ENCODE data around the gene PDZD8.
"Not testable (repeated sequence)": the region's sequence is repeated elsewhere in the genome, so short reads cannot be mapped to it uniquely, and the experiment has no call there.

PDZD8 gene

DNA sequence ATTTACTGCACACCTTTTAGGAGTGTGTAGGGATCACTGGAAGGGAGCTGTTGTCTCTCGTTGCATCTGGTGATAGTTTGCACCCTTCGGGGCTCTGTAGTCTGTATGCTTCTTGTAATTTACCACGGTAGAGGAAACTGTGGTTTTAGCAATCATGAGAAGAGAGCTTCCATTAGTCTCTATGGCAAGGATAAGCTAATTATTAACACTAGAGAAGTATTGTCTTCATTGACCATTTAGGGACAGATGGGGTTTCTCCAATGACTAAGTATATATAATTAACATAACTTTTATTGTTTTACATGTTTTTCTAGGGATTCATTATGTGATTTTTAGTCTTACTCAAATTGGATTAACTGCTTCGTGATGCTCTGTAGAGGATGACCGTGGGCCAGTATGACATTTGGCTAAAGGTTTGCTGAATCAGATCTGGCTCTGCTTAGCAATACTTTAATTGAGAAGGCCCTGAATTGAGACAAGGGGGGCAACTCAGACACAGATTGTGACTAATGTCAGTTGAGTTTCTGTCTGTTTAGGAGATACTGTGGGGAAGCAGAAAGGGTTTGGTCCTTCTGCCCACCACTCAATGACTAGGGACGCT lies 125.6 kb downstream of the PDZD8 start:
- no peak for DNase-seq

DNA sequence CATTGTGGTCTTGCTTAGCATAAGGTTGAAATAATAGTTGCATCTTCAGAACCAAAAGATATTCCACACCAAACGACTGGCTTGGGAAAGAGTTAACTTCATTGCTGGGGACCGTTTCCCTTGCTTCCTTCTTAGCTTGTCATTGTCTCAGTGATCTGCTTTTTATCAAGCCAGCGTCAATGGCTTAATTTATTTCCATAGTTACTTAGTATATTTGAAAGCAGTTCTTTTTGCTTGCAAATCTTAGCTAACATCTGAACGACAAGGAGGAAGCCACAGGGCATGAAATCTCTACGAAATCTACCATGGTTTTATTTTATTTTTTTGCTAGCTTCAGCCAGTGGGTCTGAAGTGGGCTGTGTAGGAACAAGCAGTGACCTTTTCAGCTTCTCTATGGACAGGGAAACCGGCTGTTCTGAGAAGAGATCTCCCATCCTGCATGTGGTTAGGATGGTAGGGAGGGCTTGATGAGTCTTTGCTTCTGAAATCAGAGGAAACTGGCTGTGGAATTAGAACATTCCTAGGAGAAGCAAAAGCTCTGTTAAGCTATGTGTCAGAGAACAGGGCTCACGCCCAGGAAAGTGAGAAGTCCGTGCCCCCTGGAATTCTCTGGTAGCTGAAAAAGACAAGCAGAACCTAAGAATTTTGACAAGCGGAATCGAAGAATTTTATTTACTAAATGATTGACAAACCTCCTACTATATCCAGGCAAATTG lies 126.3 kb downstream of the PDZD8 start:
- DNase-seq: no peak

DNA sequence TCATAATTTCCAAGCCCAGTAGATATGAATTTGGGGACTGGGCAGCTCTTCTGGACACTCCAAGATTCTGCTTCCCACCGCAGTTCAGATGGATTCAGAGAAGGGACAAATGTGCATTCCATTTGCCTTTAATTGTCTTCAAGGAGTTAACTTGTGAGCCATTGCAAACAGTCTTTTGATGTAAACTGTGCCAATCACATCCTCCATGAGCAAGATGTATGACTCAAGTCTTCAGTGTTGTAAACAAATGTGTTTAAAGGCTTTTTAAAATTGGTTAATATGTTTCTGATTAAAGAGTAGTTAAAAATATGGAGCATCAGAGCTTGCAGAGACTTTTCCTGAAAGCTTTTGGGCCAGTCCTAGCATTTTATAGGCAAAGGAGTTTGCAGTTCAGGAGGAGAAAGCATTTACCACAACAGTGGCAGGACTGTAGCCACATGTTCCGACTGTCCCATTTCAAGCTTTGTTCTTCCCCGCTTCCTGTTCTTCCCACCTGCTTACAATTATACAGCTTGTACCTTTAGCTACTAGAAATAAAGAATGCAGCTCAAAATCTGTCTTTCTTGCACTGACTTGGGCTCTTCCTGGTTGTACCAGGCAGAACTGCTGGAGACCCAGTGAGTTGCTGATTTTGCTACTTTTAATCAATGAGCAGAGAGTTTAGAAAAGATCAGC lies 128.1 kb downstream of the PDZD8 start:
- DNase-seq: no peak

DNA sequence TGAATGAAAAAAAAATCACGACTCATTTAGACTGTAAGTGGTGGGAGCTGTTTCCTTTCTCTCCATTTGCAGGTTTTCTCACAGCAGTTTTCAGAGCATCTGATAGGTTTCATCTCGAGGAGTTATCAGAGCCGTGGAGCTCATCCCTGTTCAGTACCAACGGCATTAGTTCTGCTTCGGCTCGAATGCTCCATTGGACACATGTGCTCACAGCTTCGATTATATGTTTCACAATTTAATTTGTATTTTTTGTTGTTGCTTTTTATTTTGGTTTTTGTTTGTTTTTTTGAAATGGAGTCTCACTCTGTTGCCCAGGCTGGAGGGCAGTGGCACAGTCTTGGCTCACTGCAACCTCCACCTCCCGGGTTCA lies 132.8 kb downstream of the PDZD8 start:
- no peak for DNase-seq

DNA sequence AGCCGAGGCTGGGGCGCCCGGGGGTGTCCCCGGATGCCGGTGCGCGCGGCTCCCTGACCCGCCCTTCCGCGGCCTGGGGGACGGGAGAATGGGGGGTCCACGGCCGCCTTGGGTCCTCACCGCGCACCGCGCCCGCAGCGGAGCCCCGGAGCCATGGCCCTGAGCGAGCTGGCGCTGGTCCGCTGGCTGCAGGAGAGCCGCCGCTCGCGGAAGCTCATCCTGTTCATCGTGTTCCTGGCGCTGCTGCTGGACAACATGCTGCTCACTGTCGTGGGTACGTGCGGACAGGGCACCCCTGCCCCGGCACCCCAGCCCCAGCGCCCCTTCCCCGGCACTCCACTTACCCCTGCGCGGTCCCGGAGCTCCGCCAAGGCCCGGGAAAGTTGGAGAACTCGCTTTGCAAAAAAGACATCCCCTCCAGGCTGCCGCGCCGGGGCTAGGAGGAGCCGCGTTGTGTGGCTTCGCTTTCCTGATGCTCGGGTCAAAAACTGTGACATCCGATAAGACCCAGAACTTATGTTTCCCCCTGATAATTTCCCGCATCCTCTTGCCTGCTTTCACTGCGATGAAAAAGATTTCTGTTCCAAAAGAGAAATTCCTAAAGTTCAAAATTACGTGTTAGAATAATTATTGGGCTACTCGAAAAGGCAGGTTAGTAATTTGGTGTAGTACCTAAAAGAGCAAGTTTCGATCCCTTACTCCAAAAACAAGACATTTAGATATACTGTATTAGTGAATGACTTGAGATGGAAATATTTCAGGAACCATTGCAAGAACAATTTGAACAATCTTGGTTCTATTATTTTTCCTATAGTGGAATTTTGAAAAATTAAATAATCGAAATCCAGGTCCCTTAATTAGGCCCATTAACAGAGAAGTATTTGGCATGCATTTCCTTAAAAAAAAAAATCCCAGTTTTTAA lies 133.4 kb downstream of the PDZD8 start:
- DNase-seq: no peak

DNA sequence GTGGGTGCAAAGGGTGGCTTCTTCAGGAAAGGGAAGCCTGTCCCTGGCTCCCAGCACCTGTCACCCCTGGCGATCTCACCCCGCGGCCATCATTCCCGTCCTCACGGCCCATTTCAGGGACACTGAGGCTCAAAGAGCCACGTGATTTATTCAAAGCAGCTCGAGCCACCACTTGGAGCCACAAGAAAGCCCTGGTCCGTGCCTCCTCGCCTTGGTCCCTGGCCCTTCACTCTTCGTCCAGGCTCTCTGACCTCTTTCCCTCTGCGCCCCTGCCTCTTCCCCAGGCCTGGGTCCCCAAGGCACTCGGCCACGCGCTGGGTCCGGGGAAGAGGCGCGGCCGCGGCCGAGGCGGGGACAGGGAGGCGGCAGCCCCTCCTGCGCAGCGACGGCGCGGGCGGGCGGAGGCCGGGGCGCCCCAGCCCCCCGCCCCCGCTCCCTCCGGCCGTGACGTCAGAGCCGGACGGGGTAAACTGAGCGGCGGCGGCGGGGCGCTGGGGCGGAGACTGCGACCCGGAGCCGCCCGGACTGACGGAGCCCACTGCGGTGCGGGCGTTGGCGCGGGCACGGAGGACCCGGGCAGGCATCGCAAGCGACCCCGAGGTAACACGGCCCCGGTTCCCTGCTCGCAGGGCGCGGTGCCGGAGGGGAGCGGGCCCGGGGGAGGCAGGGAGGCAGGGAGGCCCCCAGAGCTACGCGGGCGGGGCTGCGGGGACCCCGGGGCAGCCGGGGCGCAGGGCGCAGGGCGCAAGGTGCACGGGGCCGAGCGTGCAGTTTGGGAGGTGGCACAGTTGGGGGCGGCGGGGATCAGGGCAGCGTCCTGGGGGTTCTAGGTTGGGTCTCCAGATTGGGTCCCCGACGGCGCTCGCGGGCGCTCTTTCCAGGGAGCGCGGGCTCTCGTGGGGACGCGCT lies 134.4 kb downstream of the PDZD8 start, which contains the start of gene SLC18A2:
TSS of gene SLC18A2 (plus strand) at position 494 of the 909 bp plus-strand sequence. CDS start 580 bp downstream, outside the sequence.
- DNase-seq: no peak

DNA sequence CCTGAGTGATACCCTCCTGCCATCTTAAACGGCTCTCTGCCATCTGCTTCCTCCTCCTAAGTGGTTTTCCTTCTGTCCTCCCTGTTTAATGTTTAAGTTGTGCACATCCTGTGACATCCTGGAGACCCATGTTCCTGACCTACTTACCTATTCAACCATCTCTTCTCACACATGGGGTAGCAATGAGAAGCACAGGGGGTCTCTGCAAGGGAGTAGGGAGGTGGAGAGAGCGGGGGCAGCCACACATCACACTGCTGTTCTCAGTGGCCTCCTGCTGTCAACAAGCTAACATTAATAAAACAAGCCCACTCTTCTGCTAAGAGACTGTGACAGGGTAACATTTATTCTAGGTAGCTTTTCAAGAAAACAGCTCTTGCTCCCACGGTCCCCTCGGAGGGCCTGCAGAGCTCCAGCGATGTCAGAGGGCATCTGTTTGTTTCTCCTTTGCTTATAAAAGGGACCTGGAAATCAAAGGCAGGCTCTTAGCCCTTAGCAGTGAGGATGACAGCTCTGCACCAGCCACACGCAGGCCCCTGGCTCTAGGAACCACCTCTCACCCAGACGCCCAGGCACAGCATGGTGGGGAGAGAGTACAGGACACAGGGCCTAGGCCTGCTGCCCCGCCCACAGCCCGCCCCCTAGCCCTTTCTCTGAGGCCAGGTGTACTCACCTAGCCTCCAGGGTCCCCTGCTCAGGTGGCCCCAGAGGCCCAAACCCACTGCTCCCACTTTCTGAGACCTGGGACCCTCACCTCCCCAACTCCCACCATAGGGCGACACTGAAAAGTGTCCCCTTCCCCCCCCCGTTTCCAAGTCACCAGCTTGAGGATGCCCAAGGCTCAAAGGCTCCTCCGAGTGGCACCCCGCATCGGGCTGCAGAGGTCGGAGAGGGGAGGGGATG lies 135.3 kb downstream of the PDZD8 start:
- no peak for DNase-seq

DNA sequence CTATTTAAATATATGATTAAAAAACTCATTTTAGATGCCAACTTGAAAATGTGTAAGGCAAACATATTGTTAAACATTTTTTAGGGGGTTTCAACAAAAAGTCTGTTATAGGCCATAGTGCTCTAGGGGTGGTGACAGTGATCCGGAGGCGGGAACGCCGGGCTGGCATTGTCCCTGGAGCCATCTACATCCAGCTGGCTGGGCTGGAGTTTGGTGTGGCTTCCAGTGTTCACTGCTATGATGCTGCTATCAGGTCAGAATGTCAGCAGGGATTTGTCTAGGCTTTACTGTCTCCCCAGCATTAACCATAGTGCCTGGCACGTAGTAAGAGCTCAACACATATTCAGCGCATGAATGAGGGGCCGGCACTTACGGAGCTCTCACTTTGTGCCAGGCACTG lies 136.2 kb downstream of the PDZD8 start:
- DNase-seq: no peak

DNA sequence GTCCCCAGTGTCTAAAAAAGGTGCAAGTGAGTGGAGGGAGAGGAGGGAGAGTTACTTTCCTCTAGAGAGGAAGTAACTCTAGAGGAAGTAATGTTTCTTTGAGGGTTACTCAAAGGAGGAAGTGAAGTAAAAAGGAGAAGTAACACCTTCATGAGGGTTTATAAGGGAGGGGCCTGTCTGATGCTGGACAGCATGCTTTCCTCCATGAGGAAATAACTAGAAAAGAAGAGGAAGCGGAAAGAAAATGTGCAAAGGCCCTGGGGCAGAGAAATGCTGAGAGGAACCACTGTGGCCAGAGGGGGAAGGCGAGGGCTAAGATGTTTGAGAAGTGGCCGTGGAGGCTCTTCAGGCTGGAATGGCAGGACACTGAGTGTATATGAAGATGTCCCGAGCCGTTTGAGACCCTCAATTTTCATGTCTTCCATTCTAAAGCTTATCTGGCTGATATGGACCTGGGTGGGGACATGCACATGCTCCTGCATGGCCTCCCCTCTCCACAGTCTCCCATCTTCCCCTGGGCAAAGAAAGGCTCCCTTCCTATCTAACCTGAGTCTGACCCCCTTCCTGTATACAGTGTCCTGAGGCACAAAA lies 137.7 kb downstream of the PDZD8 start:
- no peak for DNase-seq

DNA sequence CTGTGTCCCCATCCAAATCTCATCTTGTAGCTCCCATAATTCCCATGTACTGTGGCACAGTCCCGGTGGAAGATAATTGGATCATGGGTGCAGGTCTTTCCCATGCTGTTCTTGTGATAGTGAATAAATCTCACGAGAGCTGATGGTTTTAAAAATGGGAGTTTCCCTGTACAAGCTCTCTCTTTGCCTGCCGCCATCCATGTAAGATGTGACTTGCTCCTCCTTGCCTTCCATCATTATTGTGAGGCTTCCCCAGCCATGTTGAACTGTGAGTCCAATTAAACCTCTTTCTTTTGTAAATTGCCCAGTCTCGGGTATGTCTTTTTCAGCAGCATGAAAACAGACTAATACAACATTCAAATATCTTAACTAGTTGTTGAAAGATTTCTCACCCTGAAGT lies 145.1 kb downstream of the PDZD8 start:
- not testable (repeated sequence) for DNase-seq

DNA sequence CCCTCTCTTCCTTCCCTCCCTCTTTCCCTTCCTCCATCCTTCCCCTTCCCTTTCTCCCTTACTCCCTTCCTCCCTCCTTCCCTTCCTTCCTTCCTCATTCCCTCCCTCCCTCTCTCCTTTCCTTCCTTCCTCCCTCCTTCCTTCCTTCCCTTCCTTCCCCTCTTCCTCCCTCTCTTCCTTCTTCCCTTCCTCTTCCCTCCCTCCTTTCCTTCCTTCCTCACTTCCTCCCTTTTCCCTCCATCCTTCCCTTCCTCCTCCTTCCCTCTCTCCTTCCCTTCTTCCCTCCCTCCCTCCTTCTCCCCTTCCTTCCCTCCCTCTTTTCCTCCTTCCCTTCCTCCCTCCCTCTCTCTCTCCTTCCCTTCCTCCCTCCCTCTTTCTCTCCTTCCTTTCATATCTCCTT lies 147.0 kb downstream of the PDZD8 start:
- no peak for DNase-seq
